ENCODE results near the gene PRND. TPM values are rescaled to one million over a fixed set of nuclear protein-coding genes. Genes with fewer than 3 reads are reported as not detected.

The PRND gene
- total RNA-seq, 2 donors from 2014 or later = 0.24 to 0.88 TPM

DNA sequence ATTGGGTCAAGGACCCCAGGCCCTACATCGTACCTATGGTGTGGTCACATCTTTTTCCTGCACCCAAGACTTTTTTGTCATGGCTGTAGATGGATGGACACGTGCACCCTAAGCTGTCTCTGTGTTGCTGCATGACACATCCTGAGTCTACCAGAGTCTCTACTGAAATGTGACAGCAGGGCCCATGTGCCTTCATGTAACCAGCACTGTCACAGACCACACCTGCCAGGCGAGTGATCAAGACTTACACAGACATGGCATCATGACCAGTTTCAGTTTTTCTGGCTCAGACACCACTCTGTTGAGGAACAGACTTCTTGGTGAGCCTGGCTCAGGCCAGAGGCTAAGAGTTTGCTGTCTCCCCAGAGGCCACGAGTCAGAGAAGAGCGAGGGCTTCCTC is 7.6 kb downstream of the PRND start:
- no peaks in the 10 kb centered on the region for H3K9me3 ChIP-seq (ENCODE audit: control insufficient read depth, low read length)
- no peaks in the 10 kb centered on the region for H3K27me3 ChIP-seq (ENCODE audit: control insufficient read depth, insufficient read depth, low read length, poor library complexity, severe bottlenecking)
- Mint-ChIP-seq H3K4me1 (peaks cover 7% of the 10 kb centered on the region), H3K36me3 (ENCODE audit: low read depth) (no peaks in the 10 kb centered on the region), H3K27me3 (ENCODE audit: insufficient read depth) (peaks cover 3% of the 10 kb centered on the region), H3K9me3 (no peaks in the 10 kb centered on the region), H3K27ac (no peak overlapping the region), H3K4me3 (no peak overlapping the region)
- no peak overlapping the region for H3K4me3 ChIP-seq (ENCODE audit: low read length)
- H3K36me3 ChIP-seq (ENCODE audit: control insufficient read depth, insufficient read depth, low read length) = no peaks in the 10 kb centered on the region
- H3K9ac ChIP-seq (ENCODE audit: extremely low read depth, low read length, poor library complexity, severe bottlenecking) = no peak overlapping the region
- DNase-seq = no peak
- TF ChIP-seq CTCF (conservative IDR thresholded peaks at IDR 0.05) = no peak
- WGBS, 2 experiments (ENCODE audit: insufficient coverage in 1 of 2, insufficient read length in 1 of 2) = 87 to 94% methylated on average over 4 to 5 of the region's 5 CpGs
- no peaks in the 10 kb centered on the region for H3K4me1 ChIP-seq (ENCODE audit: control insufficient read depth, insufficient read depth, low read length)
- no peak overlapping the region for H3K27ac ChIP-seq (ENCODE audit: low read depth, low read length)

- Mint-ChIP-seq H3K4me3 (no peak overlapping the region), H3K27me3 (ENCODE audit: insufficient read depth) (peaks cover 3% of the 10 kb centered on the region), H3K9me3 (no peaks in the 10 kb centered on the region), H3K4me1 (peaks cover 7% of the 10 kb centered on the region), H3K36me3 (ENCODE audit: low read depth) (no peaks in the 10 kb centered on the region), H3K27ac (no peak overlapping the region)
- Histone ChIP-seq H3K9ac (ENCODE audit: extremely low read depth, low read length, poor library complexity, severe bottlenecking) (no peak overlapping the region), H3K4me3 (ENCODE audit: low read length) (no peak overlapping the region), H3K9me3 (ENCODE audit: control insufficient read depth, low read length) (no peaks in the 10 kb centered on the region), H3K36me3 (ENCODE audit: control insufficient read depth, insufficient read depth, low read length) (no peaks in the 10 kb centered on the region), H3K27ac (ENCODE audit: low read depth, low read length) (no peak overlapping the region), H3K4me1 (ENCODE audit: control insufficient read depth, insufficient read depth, low read length) (no peaks in the 10 kb centered on the region), H3K27me3 (ENCODE audit: control insufficient read depth, insufficient read depth, low read length, poor library complexity, severe bottlenecking) (no peaks in the 10 kb centered on the region)
- DNase-seq = peak; percentile 59
- 39 to 55% methylated on average over 2 to 6 of the region's 6 CpGs for WGBS, 2 experiments (ENCODE audit: insufficient coverage in 1 of 2, insufficient read length in 1 of 2)
- no peak for TF ChIP-seq CTCF (conservative IDR thresholded peaks at IDR 0.05)
These were observed 9.1 kb downstream of the PRND start for GRCh38 chr20:4730780-4731179.

DNA sequence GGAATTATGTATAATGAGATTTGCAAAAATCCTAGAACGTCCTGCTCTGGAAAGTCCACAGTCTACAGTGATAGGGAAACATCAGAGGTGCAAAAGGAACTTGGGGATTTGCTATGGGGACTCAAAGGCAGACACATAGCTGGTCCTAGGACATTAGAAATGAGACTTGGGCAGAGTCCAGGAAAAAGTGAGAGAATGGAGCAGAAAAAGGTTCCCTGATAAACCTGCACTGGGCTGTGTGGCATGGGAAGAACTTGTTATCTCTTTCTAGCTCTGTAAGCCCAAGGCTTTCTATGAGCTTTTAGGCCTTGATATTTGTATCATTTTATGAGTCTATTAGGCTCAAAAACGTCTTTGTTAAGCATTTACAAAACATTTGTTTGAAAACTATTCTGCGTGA is 15.2 kb downstream of the PRND start:
- Histone ChIP-seq H3K4me1 (ENCODE audit: control insufficient read depth, insufficient read depth, low read length) (no peaks in the 10 kb centered on the region), H3K36me3 (ENCODE audit: control insufficient read depth, insufficient read depth, low read length) (no peaks in the 10 kb centered on the region), H3K9ac (ENCODE audit: extremely low read depth, low read length, poor library complexity, severe bottlenecking) (no peak overlapping the region), H3K27me3 (ENCODE audit: control insufficient read depth, insufficient read depth, low read length, poor library complexity, severe bottlenecking) (no peaks in the 10 kb centered on the region), H3K4me3 (ENCODE audit: low read length) (no peak overlapping the region), H3K9me3 (ENCODE audit: control insufficient read depth, low read length) (no peaks in the 10 kb centered on the region), H3K27ac (ENCODE audit: low read depth, low read length) (no peak overlapping the region)
- WGBS, 2 experiments (ENCODE audit: insufficient coverage in 1 of 2, insufficient read length in 1 of 2) = 76 to 83% methylated on average over 3 of the region's 3 CpGs
- Mint-ChIP-seq H3K9me3 (no peaks in the 10 kb centered on the region), H3K36me3 (ENCODE audit: low read depth) (no peaks in the 10 kb centered on the region), H3K4me1 (peaks cover 3% of the 10 kb centered on the region), H3K27me3 (ENCODE audit: insufficient read depth) (peaks cover 7% of the 10 kb centered on the region), H3K4me3 (no peak overlapping the region), H3K27ac (no peak overlapping the region)
- TF ChIP-seq CTCF (conservative IDR thresholded peaks at IDR 0.05) = no peak
- peak; percentile 1 for DNase-seq

Measured in endodermal cell (in vitro differentiated cells).